Motor neuron (in vitro differentiated cells): ENCODE measurements around the gene TEF. TPM values are rescaled to one million over a fixed set of nuclear protein-coding genes. Genes with fewer than 3 reads are reported as not detected.

Source experiments
- ATAC-seq, 8 experiments: fragments of 200-7000 bp; cut with Tn5 transposase; replicated peaks in 6 of 8; 2 replicates each; pipeline ENCODE4 v1.8.0; 2021; ENCODE audit warnings: mild to moderate bottlenecking in 8 of 8, moderate library complexity in 8 of 8
- H3K27ac ChIP-seq, 2 donors: fragments of 250-450 bp; sonication (Bioruptor Pico); 2 replicates each; pipeline ENCODE4 v1.9.0; 2021; ENCODE audit warnings: antibody characterized with exemption in 2 of 2, mild to moderate bottlenecking in 2 of 2, moderate library complexity in 1 of 2
- H3K4me1 ChIP-seq, 2 donors: fragments of 250-450 bp; sonication (Bioruptor Pico); replicated peaks in 1 of 2; 2 replicates each; pipeline ENCODE4 v1.6.1; 2021; ENCODE audit warnings: antibody characterized with exemption in 2 of 2, mild to moderate bottlenecking in 2 of 2, moderate library complexity in 1 of 2
- H3K4me3 ChIP-seq, 5 donors: fragments of 250-450 bp; sonication (Bioruptor Pico); 2 replicates each; pipeline ENCODE4 v1.9.0; 2021; ENCODE audit warnings: antibody characterized with exemption in 5 of 5, mild to moderate bottlenecking in 5 of 5, moderate library complexity in 4 of 5
- WGBS, 10 experiments: fragments of 450-650 bp; shearing (Covaris generic); methylation state at CpG; one replicate each; pipeline ENCODE4 v1.0.0; 2022; 5-methylcytosine and 5-hydroxymethylcytosine counted together
- in situ Hi-C, 9 experiments: fragments of 400-800 bp; cut with MboI; loops; one replicate each; pipeline ENCODE4 v1.15.0; 2021; ENCODE audit warnings: low sequenced_read_pairs in 9 of 9, low pct_unique_long_range_greater_than_20kb in 2 of 9; ENCODE audit not compliant: unreplicated experiment in 9 of 9
- total RNA-seq, 8 experiments: library from RNA; unstranded; fragments of 300-600 nt; gene quantifications; 2 replicates each; pipeline versions ENCODE4 v1.2.3 to v1.2.4, GENCODE V29; 2022

TEF gene
- total RNA-seq, 8 experiments from 2014 or later = 3.1 to 6.6 (median 4.9) TPM

- in situ Hi-C loops = no loop called here
- H3K4me3 ChIP-seq = no peak overlapping the region
- 100% methylated on average over 1 to 3 of the region's 11 CpGs; no CpG with 5 or more reads in 5 of the 10 experiments for WGBS, 10 experiments
- H3K4me1 ChIP-seq = no peaks in the 10 kb centered on the region
- no peak for ATAC-seq
- no peak overlapping the region for H3K27ac ChIP-seq
Observed at GRCh38 chr22:41344189-41344788, 37.5 kb upstream of the TEF start.

GRCh38 chr22:41345807-41346335 is 35.9 kb upstream of the TEF start:
- Histone ChIP-seq H3K4me1 (no peaks in the 10 kb centered on the region), H3K4me3 (no peak overlapping the region), H3K27ac (no peak overlapping the region)
- ATAC-seq = no peak
- 88 to 100% (median 90%) methylated on average over 1 to 9 of the region's 24 CpGs; no CpG with 5 or more reads in 7 of the 10 experiments for WGBS, 10 experiments
- in situ Hi-C loops = no loop called here

GRCh38 chr22:41347066-41347859 is 34.5 kb upstream of the TEF start:
- Histone ChIP-seq H3K4me1 (no peaks in the 10 kb centered on the region), H3K4me3 (no peak overlapping the region), H3K27ac (no peak overlapping the region)
- in situ Hi-C loops = no loop called here
- no peak for ATAC-seq
- WGBS, 10 experiments = 84 to 100% methylated on average over 3 to 6 of the region's 18 CpGs; no CpG with 5 or more reads in 8 of the 10 experiments

- no peak overlapping the region for H3K4me3 ChIP-seq
- ATAC-seq = no peak
- in situ Hi-C loops = no loop called here
- no peaks in the 10 kb centered on the region for H3K4me1 ChIP-seq
- 90 to 100% methylated on average over 1 to 2 of the region's 22 CpGs; no CpG with 5 or more reads in 8 of the 10 experiments for WGBS, 10 experiments
- no peak overlapping the region for H3K27ac ChIP-seq
Observed at GRCh38 chr22:41348964-41349484, 32.7 kb upstream of the TEF start.

- ATAC-seq = peak in 3 of 8 experiments; percentile 13 to 89 (median 85)
- 60 to 100% (median 83%) methylated on average over 1 to 4 of the region's 4 CpGs; no CpG with 5 or more reads in 3 of the 10 experiments for WGBS, 10 experiments
- in situ Hi-C loops = no loop called here
Observed at GRCh38 chr22:41350087-41350486, 31.7 kb upstream of the TEF start.

GRCh38 chr22:41351011-41351410 is 30.7 kb upstream of the TEF start:
- H3K4me3 ChIP-seq = no peak overlapping the region
- in situ Hi-C loops = no loop called here
- H3K27ac ChIP-seq = no peak overlapping the region
- no peak for ATAC-seq
- 90 to 100% (median 100%) methylated on average over 1 to 4 of the region's 5 CpGs; no CpG with 5 or more reads in 5 of the 10 experiments for WGBS, 10 experiments
- no peaks in the 10 kb centered on the region for H3K4me1 ChIP-seq

More at GRCh38 chr22:41350087-41350486, 31.7 kb upstream of the TEF start:
- Histone ChIP-seq H3K27ac (no peak overlapping the region), H3K4me3 (no peak overlapping the region), H3K4me1 (no peaks in the 10 kb centered on the region)

GRCh38 chr22:41352058-41352457 is 29.7 kb upstream of the TEF start:
- peak in 2 of 8 experiments; percentile 30 to 37 for ATAC-seq
- WGBS, 10 experiments = 10 to 95% (median 65%) methylated on average over 2 to 5 of the region's 6 CpGs; no CpG with 5 or more reads in 4 of the 10 experiments
- H3K4me3 ChIP-seq = no peak overlapping the region
- H3K4me1 ChIP-seq = no peaks in the 10 kb centered on the region
- in situ Hi-C loops = no loop called here
- H3K27ac ChIP-seq = no peak overlapping the region

- Histone ChIP-seq H3K27ac (no peak overlapping the region), H3K4me3 (no peak overlapping the region), H3K4me1 (peaks cover 0 to 2% of the 10 kb centered on the region in 2 donors)
- WGBS, 10 experiments = 60 to 100% (median 80%) methylated on average over 1 to 2 of the region's 10 CpGs; no CpG with 5 or more reads in 5 of the 10 experiments
- in situ Hi-C loops = no loop called here
- no peak for ATAC-seq
Observed at GRCh38 chr22:41353862-41354575, 27.7 kb upstream of the TEF start.

GRCh38 chr22:41354979-41355378 is 26.8 kb upstream of the TEF start:
- no peak overlapping the region for H3K27ac ChIP-seq
- no peak overlapping the region for H3K4me3 ChIP-seq
- no peak for ATAC-seq
- 91 to 100% (median 100%) methylated on average over 1 to 5 of the region's 10 CpGs; no CpG with 5 or more reads in 7 of the 10 experiments for WGBS, 10 experiments
- in situ Hi-C loops = no loop called here
- peaks cover 0 to 3% of the 10 kb centered on the region in 2 donors for H3K4me1 ChIP-seq

GRCh38 chr22:41355895-41356294 is 25.8 kb upstream of the TEF start:
- no peak for ATAC-seq
- WGBS, 10 experiments = 95 to 100% methylated on average over 3 to 4 of the region's 17 CpGs; no CpG with 5 or more reads in 8 of the 10 experiments
- in situ Hi-C loops = no loop called here
- H3K27ac ChIP-seq = no peak overlapping the region
- peaks cover 0 to 3% of the 10 kb centered on the region in 2 donors for H3K4me1 ChIP-seq
- H3K4me3 ChIP-seq = no peak overlapping the region

- in situ Hi-C loops = no loop called here
- ATAC-seq = no peak
- Histone ChIP-seq H3K4me3 (no peak overlapping the region), H3K27ac (no peak overlapping the region), H3K4me1 (peaks cover 0 to 3% of the 10 kb centered on the region in 2 donors)
- WGBS, 10 experiments = no CpG with 5 or more reads among the region's 25 CpGs
Observed at GRCh38 chr22:41356430-41357028, 25.2 kb upstream of the TEF start.

GRCh38 chr22:41357191-41357590 is 24.6 kb upstream of the TEF start:
- Histone ChIP-seq H3K4me1 (peaks cover 0 to 3% of the 10 kb centered on the region in 2 donors), H3K27ac (no peak overlapping the region), H3K4me3 (no peak overlapping the region)
- WGBS, 10 experiments = 95% methylated on average over 6 of the region's 16 CpGs; no CpG with 5 or more reads in 9 of the 10 experiments
- in situ Hi-C loops = no loop called here
- no peak for ATAC-seq
